Mammary epithelial cell (primary cell): ENCODE data around the gene CORO2B.

Source experiments
- CTCF ChIP-seq, 2 donors: IDR thresholded peaks in 1 of 2; conservative IDR thresholded peaks in 1 of 2; 2 replicates each; pipeline ENCODE4 v1.5.1; 2011 to 2012; ENCODE audit warnings: inconsistent platforms in 2 of 2, low read length in 2 of 2, mild to moderate bottlenecking in 2 of 2, control low read depth in 1 of 2, low read depth in 1 of 2; ENCODE audit not compliant: insufficient read depth in 1 of 2; ENCODE audit errors: extremely low read depth in 1 of 2
- EZH2 ChIP-seq: IDR thresholded peaks from 2 replicates; pipeline ENCODE4 v1.6.1; 2012; ENCODE audit warnings: low read length, inconsistent platforms, borderline replicate concordance

DNA sequence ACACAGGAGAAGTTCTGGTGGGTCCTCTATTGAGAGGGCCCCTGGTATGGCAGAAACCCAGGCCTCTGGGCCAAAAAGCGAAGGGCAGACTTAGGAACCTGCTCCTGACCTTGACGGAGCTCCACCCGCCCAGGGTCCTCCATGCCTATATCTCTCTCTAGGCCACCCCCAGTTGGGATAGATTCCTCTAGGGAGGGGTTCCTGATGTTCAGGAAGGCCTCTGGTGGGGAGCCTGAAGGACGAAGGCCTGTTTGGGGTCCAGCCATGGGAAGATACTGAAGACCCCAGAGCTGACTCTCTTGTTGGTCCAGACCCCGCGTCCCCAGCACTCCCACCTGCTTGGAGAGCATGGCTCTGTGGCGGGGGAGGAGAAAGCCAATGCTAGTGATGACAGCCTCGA is 104.2 kb downstream of the CORO2B start:
- no peak for TF ChIP-seq CTCF (conservative IDR thresholded peaks at IDR 0.05 in 1 of 2, IDR thresholded peaks at IDR 0.05 in 1 of 2; ENCODE audit: extremely low read depth in 1 of 2, insufficient read depth in 1 of 2, low read depth in 1 of 2, low read length in 2 of 2)
- no peak for TF ChIP-seq EZH2
